SU-DHL-6 (cell line): ENCODE measurements around the gene CTSV.
"Not testable (repeated sequence)": the region's sequence is repeated elsewhere in the genome, so short reads cannot be mapped to it uniquely, and the experiment has no call there.

Source experiments
- CTCF ChIP-seq: fragments of 200-600 bp; sonication (generic); IDR thresholded peaks from one replicate; pipeline ENCODE4 v1.5.1; 2017; ENCODE audit warnings: antibody characterized with exemption, mild to moderate bottlenecking, low read length, moderate library complexity; ENCODE audit not compliant: insufficient read depth, poor library complexity, severe bottlenecking
- EZH2phosphoT487 ChIP-seq: fragments of 200-600 bp; sonication (generic), shearing (Covaris generic); conservative IDR thresholded peaks from 2 replicates; pipeline ENCODE4 v1.6.1; 2018; ENCODE audit warnings: mild to moderate bottlenecking, antibody characterized with exemption, low read length, moderate library complexity, mixed read lengths

- not testable (repeated sequence) for TF ChIP-seq CTCF, EZH2phosphoT487
Observed at GRCh38 chr9:97023505-97023904, 15.4 kb downstream of the CTSV start.
